Measurements from ENCODE around the gene ARHGAP45. TPM values are rescaled to one million over a fixed set of nuclear protein-coding genes. Genes with fewer than 3 reads are reported as not detected.

Gene ARHGAP45
- total and polyA plus RNA-seq, 4 donors: 3.3 to 27.5 (median 9.7) TPM

GRCh38 chr19:1116726-1117581, 50.0 kb downstream of the ARHGAP45 start:
- Histone ChIP-seq H3K9me3 (ENCODE audit: control insufficient read depth in 4 of 4, low read length in 3 of 4) (no peaks in the 10 kb centered on the region), H3K4me3 (ENCODE audit: low read depth in 1 of 3, low read length in 3 of 3) (no peak overlapping the region), H3K27me3 (ENCODE audit: control insufficient read depth in 4 of 4, insufficient read depth in 4 of 4, low read length in 3 of 4) (no peaks in the 10 kb centered on the region), H3K9ac (ENCODE audit: low read depth in 1 of 2, low read length in 2 of 2) (no peak overlapping the region), H3K4me1 (ENCODE audit: control insufficient read depth in 4 of 4, insufficient read depth in 4 of 4, low read length in 3 of 4) (peaks cover 8 to 21% (median 18%) of the 10 kb centered on the region in 4 donors), H3K36me3 (ENCODE audit: control insufficient read depth in 4 of 4, insufficient read depth in 3 of 4, low read depth in 1 of 4, low read length in 3 of 4) (peaks cover 11 to 61% (median 35%) of the 10 kb centered on the region in 4 donors), H3K27ac (ENCODE audit: low read depth in 1 of 2, low read length in 2 of 2) (no peak overlapping the region)
- DNase-seq (ENCODE audit: low spot score): no peak
- TF ChIP-seq TAF1 (conservative IDR thresholded peaks at IDR 0.05): no peak
- 95% methylated on average over 52 of the region's 52 CpGs for WGBS

DNA sequence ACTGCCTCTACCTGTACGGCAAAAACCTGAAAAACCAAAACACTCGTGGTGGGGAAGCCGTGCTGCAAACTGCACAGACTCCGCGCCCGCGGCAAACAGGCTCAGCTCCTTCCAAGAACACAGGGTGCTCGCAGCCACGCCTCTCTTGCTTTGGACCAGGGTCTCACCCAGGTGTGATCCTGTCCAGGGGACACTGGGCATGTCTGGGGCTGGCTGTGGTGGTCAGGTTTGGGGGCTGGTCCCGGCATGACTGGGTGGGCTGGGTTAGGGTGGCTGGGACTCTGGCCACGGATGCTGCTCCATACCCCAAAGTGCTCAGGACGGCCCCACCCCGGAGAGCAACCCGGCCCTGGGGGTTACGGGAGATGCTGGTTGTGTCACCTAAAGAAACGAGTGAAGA, 50.7 kb downstream of the ARHGAP45 start:
- peaks cover 11 to 66% (median 34%) of the 10 kb centered on the region in 4 donors for H3K36me3 ChIP-seq (ENCODE audit: control insufficient read depth in 4 of 4, insufficient read depth in 3 of 4, low read depth in 1 of 4, low read length in 3 of 4)
- H3K27me3 ChIP-seq (ENCODE audit: control insufficient read depth in 4 of 4, insufficient read depth in 4 of 4, low read length in 3 of 4): no peaks in the 10 kb centered on the region
- H3K4me1 ChIP-seq (ENCODE audit: control insufficient read depth in 4 of 4, insufficient read depth in 4 of 4, low read length in 3 of 4): peaks cover 8 to 18% (median 15%) of the 10 kb centered on the region in 4 donors
- H3K27ac ChIP-seq (ENCODE audit: low read depth in 1 of 2, low read length in 2 of 2): no peak overlapping the region
- WGBS: 96% methylated on average over 16 of the region's 16 CpGs
- DNase-seq (ENCODE audit: low spot score): no peak
- no peak for TF ChIP-seq FOXA2 (IDR thresholded peaks at IDR 0.05)
- TF ChIP-seq RAD21 (IDR thresholded peaks at IDR 0.05): no peak
- TF ChIP-seq ZBTB33 (IDR thresholded peaks at IDR 0.05): no peak
- TF ChIP-seq, protein P1, sequence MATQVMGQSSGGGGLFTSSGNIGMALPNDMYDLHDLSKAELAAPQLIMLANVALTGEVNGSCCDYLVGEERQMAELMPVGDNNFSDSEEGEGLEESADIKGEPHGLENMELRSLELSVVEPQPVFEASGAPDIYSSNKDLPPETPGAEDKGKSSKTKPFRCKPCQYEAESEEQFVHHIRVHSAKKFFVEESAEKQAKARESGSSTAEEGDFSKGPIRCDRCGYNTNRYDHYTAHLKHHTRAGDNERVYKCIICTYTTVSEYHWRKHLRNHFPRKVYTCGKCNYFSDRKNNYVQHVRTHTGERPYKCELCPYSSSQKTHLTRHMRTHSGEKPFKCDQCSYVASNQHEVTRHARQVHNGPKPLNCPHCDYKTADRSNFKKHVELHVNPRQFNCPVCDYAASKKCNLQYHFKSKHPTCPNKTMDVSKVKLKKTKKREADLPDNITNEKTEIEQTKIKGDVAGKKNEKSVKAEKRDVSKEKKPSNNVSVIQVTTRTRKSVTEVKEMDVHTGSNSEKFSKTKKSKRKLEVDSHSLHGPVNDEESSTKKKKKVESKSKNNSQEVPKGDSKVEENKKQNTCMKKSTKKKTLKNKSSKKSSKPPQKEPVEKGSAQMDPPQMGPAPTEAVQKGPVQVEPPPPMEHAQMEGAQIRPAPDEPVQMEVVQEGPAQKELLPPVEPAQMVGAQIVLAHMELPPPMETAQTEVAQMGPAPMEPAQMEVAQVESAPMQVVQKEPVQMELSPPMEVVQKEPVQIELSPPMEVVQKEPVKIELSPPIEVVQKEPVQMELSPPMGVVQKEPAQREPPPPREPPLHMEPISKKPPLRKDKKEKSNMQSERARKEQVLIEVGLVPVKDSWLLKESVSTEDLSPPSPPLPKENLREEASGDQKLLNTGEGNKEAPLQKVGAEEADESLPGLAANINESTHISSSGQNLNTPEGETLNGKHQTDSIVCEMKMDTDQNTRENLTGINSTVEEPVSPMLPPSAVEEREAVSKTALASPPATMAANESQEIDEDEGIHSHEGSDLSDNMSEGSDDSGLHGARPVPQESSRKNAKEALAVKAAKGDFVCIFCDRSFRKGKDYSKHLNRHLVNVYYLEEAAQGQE (IDR thresholded peaks at IDR 0.05): no peak
- TF ChIP-seq TAF1 (conservative IDR thresholded peaks at IDR 0.05): no peak
- TF ChIP-seq RXRA (IDR thresholded peaks at IDR 0.05): no peak
- TF ChIP-seq GABPA (IDR thresholded peaks at IDR 0.05 in 1 of 2, conservative IDR thresholded peaks at IDR 0.05 in 1 of 2): no peak
- no peak for TF ChIP-seq FOXA1 (IDR thresholded peaks at IDR 0.05)
- TF ChIP-seq, protein P2, sequence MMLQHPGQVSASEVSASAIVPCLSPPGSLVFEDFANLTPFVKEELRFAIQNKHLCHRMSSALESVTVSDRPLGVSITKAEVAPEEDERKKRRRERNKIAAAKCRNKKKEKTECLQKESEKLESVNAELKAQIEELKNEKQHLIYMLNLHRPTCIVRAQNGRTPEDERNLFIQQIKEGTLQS (IDR thresholded peaks at IDR 0.05): no peak
- no peak for TF ChIP-seq EGR1 (IDR thresholded peaks at IDR 0.05; ENCODE audit: low read depth in 2 of 2)
- TF ChIP-seq HNF4A (conservative IDR thresholded peaks at IDR 0.05): no peak
- no peak for TF ChIP-seq YY1 (IDR thresholded peaks at IDR 0.05)
- no peak overlapping the region for H3K9ac ChIP-seq (ENCODE audit: low read depth in 1 of 2, low read length in 2 of 2)
- no peaks in the 10 kb centered on the region for H3K9me3 ChIP-seq (ENCODE audit: control insufficient read depth in 4 of 4, low read length in 3 of 4)
- H3K4me3 ChIP-seq (ENCODE audit: low read depth in 1 of 3, low read length in 3 of 3): no peak overlapping the region
